ENCODE data around the gene SMG9. TPM values are rescaled to one million over a fixed set of nuclear protein-coding genes. Genes with fewer than 3 reads are reported as not detected.

The SMG9 gene
- polyA plus RNA-seq, 3 donors = 1.3 to 26.1 (median 2.4) TPM

DNA sequence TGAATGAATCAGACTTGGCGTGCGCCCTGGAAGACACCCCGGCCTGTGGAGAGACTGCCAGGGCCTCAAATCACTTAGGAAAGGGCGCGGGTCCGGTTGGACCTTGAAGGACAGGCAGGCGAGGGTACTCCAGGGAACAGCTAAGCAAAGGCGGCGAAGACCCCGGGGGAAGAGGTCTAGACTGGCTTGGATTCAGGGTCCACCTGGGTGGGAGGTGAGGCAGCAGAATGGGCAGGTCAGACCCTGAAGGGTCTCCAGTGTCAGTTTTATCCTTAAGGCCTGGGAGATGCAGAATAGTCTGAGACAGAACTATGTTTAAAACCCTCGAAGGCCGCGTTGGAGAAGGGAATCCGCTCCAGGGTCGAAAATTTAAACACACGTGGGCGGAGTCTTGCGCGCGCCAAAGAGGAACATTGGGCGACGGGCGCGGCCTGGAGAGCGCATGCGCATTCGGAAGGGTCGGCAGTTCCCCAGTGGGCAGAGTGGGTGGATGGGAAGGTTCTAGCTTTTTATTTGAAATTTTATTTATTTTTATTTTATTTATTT lies 567 bp upstream of the SMG9 start:
- Mint-ChIP-seq H3K9me3 (peaks cover 0 to 2% (median 0%) of the 10 kb centered on the region in 7 donors), H3K27me3 (ENCODE audit: low read depth in 3 of 3) (no peaks in the 10 kb centered on the region), H3K36me3 (peaks cover 15 to 21% of the 10 kb centered on the region in 2 donors), H3K4me1 (peaks cover 66% of the 10 kb centered on the region), H3K27ac (peak overlapping the region; percentile 96 to 99 (median 98)), H3K4me3 (peak overlapping the region; percentile 93 to 94)
- WGBS (ENCODE audit: insufficient coverage) = 0% methylated on average over 22 of the region's 28 CpGs
- Histone ChIP-seq H3K27me3 (ENCODE audit: control insufficient read depth in 2 of 2, insufficient read depth in 2 of 2, low read length in 2 of 2) (no peaks in the 10 kb centered on the region), H4K20me1 (ENCODE audit: insufficient read depth, low read length) (peaks cover 11% of the 10 kb centered on the region), H3K4me3 (replicated peaks in 1 of 3; ENCODE audit: low read depth in 2 of 3, low read length in 3 of 3) (peak overlapping the region; percentile 55 to 89 (median 83)), H2AFZ (ENCODE audit: insufficient read depth, low read depth, low read length, poor library complexity, severe bottlenecking) (peak overlapping the region; percentile 82), H3K79me2 (ENCODE audit: insufficient read depth, low read length) (peaks cover 56% of the 10 kb centered on the region), H3K4me1 (ENCODE audit: control insufficient read depth in 1 of 2, insufficient read depth in 2 of 2, low read length in 2 of 2) (peaks cover 48 to 55% of the 10 kb centered on the region in 2 donors), H3K36me3 (replicated peaks in 1 of 2; ENCODE audit: control insufficient read depth in 1 of 2, insufficient read depth in 2 of 2, low read length in 2 of 2) (peaks cover 12 to 20% of the 10 kb centered on the region in 2 donors), H3K4me2 (replicated peaks; ENCODE audit: extremely low read depth, low read length, poor library complexity, severe bottlenecking) (peak overlapping the region; percentile 99), H3K9ac (ENCODE audit: insufficient read depth, low read length, poor library complexity, severe bottlenecking) (peak overlapping the region; percentile 89), H3K27ac (ENCODE audit: low read depth in 1 of 2, low read length in 2 of 2) (peak overlapping the region; percentile 96), H3K9me3 (replicated peaks in 1 of 2; ENCODE audit: control insufficient read depth in 1 of 2, insufficient read depth in 1 of 2, low read length in 2 of 2) (no peaks in the 10 kb centered on the region)
- TF ChIP-seq, protein P1, sequence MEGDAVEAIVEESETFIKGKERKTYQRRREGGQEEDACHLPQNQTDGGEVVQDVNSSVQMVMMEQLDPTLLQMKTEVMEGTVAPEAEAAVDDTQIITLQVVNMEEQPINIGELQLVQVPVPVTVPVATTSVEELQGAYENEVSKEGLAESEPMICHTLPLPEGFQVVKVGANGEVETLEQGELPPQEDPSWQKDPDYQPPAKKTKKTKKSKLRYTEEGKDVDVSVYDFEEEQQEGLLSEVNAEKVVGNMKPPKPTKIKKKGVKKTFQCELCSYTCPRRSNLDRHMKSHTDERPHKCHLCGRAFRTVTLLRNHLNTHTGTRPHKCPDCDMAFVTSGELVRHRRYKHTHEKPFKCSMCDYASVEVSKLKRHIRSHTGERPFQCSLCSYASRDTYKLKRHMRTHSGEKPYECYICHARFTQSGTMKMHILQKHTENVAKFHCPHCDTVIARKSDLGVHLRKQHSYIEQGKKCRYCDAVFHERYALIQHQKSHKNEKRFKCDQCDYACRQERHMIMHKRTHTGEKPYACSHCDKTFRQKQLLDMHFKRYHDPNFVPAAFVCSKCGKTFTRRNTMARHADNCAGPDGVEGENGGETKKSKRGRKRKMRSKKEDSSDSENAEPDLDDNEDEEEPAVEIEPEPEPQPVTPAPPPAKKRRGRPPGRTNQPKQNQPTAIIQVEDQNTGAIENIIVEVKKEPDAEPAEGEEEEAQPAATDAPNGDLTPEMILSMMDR (IDR thresholded peaks at IDR 0.05) = no peak
- DNase-seq = peak; percentile 76 to 86 (median 81)
- intact Hi-C loops (cut with micrococcal nuclease) = no loop called here

DNA sequence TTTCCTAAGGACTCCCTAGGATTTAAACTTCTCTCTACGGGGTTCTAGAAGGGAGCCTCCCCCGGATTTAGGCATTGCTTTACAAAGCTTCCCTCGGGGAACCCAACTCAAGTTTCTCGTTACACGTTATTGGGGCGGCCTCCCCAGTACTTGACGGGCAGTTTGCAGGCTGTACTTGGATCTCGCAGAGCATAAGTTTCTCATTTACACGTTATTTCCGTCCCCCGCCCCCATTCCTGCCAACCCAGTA lies 584 bp downstream of the SMG9 start:
- intact Hi-C loops (cut with micrococcal nuclease) = no loop called here
- Histone ChIP-seq H4K20me1 (ENCODE audit: insufficient read depth, low read length) (peaks cover 21% of the 10 kb centered on the region), H3K27me3 (ENCODE audit: control insufficient read depth in 2 of 2, insufficient read depth in 2 of 2, low read length in 2 of 2) (no peaks in the 10 kb centered on the region), H3K79me2 (ENCODE audit: insufficient read depth, low read length) (peaks cover 67% of the 10 kb centered on the region), H3K9me3 (replicated peaks in 1 of 2; ENCODE audit: control insufficient read depth in 1 of 2, insufficient read depth in 1 of 2, low read length in 2 of 2) (no peaks in the 10 kb centered on the region), H3K9ac (ENCODE audit: insufficient read depth, low read length, poor library complexity, severe bottlenecking) (peak overlapping the region; percentile 89), H3K36me3 (replicated peaks in 1 of 2; ENCODE audit: control insufficient read depth in 1 of 2, insufficient read depth in 2 of 2, low read length in 2 of 2) (peaks cover 24 to 31% of the 10 kb centered on the region in 2 donors), H3K27ac (ENCODE audit: low read depth in 1 of 2, low read length in 2 of 2) (peak overlapping the region; percentile 96), H3K4me3 (replicated peaks in 1 of 3; ENCODE audit: low read depth in 2 of 3, low read length in 3 of 3) (peak overlapping the region; percentile 55 to 89 (median 83)), H3K4me1 (ENCODE audit: control insufficient read depth in 1 of 2, insufficient read depth in 2 of 2, low read length in 2 of 2) (peaks cover 48 to 55% of the 10 kb centered on the region in 2 donors), H2AFZ (ENCODE audit: insufficient read depth, low read depth, low read length, poor library complexity, severe bottlenecking) (peak overlapping the region; percentile 82), H3K4me2 (replicated peaks; ENCODE audit: extremely low read depth, low read length, poor library complexity, severe bottlenecking) (peak overlapping the region; percentile 99)
- TF ChIP-seq, protein P1 (IDR thresholded peaks at IDR 0.05) = no peak
- Mint-ChIP-seq H3K4me3 (peak overlapping the region; percentile 93 to 94), H3K36me3 (peaks cover 26 to 33% of the 10 kb centered on the region in 2 donors), H3K9me3 (peaks cover 0 to 2% (median 0%) of the 10 kb centered on the region in 7 donors), H3K27me3 (ENCODE audit: low read depth in 3 of 3) (no peaks in the 10 kb centered on the region), H3K4me1 (peaks cover 61% of the 10 kb centered on the region), H3K27ac (peak overlapping the region; percentile 96 to 99 (median 98))
- DNase-seq = no peak
- under 1% methylated on average over 10 of the region's 11 CpGs for WGBS (ENCODE audit: insufficient coverage)

All from CD14-positive monocyte (primary cell).